Measurements from ENCODE around the gene DCST2.
A peak's percentile ranks its signal among the peaks of the same experiment; 100 is the strongest.

DCST2 gene

GRCh38 chr1:155023627-155024026, 10.0 kb downstream of the DCST2 start:
- no peak for DNase-seq

GRCh38 chr1:155022927-155023236, 10.7 kb downstream of the DCST2 start:
- no peak for DNase-seq

- no peak for DNase-seq
These were observed 11.2 kb downstream of the DCST2 start for GRCh38 chr1:155022136-155022926.

DNA sequence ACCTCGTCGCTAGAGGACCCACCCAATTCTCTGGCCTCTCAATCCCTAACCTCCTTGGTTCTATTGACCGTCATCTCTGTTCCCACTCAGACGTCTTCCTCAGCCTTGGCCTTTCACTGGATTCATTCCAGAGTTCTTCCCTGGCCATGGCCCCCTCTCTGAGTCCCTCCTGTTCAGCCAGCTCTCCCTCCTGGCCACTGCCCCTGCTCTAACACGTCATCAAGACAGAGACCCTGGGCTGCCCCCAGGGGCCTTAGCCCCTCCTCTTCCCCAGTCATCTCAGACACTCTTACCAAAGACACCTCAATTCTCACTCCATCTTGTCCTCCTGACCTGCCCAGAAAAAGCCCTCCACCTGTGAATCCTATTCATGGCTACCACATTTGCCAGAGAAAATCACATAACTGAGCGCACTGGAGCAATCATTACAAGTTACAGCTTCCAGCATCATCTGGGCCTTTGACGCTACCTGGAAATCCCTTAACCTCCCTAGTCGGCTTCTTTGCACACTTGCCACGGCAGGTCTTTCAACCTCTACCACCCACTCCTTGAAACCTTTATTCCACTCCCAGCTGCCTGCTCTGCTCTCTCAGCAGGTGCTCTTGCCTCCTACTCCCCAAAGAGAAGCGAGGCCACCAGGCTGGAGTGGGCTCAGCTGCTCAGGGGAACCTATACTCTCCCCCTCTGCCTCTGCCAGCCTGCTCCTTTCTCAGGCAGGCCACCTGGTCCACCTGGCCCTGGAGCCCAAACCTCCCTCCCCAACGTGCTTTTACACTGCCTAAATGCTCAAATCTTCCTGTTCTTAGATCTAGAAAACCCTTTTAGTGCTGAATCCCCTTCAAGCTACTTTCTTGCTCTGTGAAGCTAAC, 14.0 kb downstream of the DCST2 start:
- no peak for DNase-seq

GRCh38 chr1:155018617-155019348, 14.8 kb downstream of the DCST2 start:
- no peak for DNase-seq

DNA sequence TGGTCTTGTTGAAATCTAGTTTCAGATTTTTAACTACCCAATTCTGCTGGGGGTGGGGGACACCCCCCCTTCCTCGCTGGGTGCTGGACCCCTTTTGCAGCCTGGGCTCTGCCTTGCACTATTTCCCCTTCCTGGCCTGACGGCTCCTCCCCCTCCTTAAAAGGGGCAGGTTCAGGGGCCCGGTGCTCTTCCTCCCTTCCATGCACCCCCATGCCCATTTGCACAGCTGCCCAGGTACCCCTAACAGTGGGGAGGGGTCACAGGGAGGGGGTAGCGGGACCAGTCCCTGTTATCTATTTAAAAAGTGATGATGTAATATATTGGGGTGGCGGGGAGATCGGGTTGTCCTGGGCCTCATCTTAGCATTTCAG, 15.7 kb downstream of the DCST2 start:
- DNase-seq = no peak

DNA sequence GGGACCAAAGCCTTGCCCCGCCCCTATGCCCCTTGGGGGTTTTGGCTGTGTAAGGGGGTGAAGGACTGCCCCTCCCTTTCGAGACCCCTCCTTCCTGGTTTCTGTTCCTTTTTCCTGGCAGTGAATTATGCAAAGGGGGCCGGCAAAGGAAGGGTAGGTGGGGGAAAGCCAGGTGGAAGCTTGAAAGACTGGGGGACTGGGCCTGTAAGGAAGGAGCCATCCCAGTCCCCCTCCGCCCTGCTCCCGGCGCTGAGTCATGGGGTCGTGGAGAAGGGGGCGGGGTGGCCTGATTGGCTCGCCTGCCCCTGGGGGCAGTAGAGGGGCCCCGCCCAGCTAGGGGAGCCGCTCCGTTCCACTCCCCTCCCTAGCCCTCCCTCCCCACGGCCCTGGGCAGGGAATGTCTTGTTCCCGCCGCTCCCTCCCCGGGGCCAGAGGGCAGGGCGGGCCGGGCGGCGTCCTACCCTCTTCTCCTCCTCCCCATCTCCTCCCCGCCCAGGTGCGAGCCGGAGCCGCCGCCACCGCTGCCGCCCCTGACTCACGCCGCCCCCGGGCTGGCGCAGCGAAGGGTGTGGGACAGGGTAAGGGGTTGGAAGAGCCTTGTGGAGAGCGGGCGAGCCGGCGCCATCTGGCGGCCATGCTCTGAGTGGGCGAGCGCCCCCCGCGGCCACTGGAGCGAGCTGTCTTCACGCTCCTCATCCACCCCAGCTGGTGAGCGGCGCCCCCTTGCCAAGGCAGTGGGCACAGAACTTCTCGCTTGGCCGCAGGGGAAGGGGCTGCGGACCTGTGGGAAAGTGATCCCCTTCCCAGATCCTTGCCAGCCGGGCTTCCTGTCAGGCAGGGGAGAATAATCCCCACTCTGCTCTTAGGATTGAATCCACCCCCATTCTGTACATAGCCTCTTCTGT, 16.3 kb downstream of the DCST2 start:
- DNase-seq = peak; percentile 85

GRCh38 chr1:155016231-155016831, 17.2 kb downstream of the DCST2 start:
- DNase-seq = no peak

DNA sequence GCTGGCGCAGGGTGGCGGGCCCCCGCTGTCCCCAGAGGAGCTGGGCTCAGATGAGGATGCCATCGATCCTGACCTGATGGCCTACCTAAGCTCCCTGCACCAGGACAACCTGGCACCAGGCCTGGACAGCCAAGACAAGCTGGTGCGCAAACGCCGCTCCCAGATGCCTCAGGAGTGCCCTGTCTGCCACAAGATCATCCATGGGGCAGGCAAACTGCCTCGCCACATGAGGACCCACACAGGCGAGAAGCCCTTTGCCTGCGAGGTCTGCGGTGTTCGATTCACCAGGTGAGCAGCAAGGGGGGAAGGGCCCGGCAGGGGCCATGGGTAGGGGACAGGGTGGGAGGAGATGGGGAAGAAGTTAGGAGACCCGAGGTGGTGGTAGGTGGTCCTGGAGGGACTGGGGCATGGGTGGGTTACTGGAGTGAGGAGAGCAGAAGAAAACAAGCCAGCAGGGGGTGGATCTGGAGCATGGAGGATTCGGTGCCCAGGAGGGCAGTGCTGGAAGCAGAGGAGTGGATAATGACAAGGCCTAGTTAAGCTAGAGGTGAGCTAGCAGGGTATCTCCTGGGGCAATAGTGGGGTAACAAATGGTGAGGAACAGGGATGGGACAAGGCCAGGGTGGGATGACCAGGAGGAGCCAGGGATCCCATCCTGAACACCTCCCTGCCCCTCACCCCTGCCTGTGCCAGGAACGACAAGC, 17.9 kb downstream of the DCST2 start:
- no peak for DNase-seq

GRCh38 chr1:155014709-155015508, 18.7 kb downstream of the DCST2 start:
- no peak for DNase-seq

DNA sequence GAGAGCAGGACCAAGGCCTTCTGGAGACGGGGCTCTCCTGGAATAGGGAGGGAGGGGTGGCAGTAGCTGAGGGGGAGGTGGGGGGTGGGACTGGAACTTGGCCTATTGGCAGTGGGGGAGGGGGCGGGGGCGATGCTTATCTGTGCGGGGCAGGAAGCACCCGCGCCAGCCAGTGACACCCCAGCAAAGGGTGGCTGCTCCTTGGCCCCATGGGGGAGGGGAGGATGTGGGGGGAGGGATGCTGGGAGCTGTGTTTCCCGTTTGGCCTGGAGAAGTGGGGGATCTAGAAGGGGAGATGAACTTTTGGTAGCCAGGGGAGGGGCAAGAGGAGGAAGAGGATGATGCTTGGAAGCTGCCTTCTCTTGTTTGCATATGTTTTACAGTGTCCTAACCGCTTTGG, 19.9 kb downstream of the DCST2 start:
- DNase-seq = no peak

GRCh38 chr1:155012776-155013602, 20.6 kb downstream of the DCST2 start:
- no peak for DNase-seq

GRCh38 chr1:155012026-155012546, 21.5 kb downstream of the DCST2 start:
- no peak for DNase-seq

DNA sequence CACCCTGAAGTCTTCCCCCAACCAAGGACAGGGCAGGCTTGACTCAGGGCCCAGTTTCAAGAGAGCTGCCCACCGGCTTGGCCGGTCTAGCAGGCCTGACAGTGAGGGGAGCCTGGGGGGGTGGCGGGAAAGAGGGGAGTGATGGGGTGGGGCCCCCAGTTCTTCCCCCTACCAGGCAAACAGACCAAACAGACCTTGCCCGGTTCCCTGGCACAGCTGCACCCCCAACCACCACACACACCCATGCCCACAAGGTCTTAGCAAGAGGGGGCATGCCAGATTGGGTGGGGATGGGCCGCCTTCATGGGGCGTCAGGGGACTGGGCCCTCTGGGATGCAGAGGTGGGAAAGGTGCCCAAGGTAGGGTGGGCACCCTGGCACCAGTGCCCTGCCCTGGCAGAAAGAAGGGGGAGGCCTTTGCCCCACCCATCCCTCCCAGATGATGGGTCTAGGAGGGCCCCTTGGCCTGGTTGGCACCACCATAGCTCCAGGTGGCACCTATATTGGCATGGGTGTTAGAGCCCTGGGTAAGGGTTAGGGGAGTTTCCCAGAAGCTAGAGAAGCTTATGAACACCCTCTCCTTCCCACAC, 22.1 kb downstream of the DCST2 start:
- no peak for DNase-seq

- no peak for DNase-seq
These were observed 22.6 kb downstream of the DCST2 start for GRCh38 chr1:155011004-155011416.

- no peak for DNase-seq
These were observed 23.2 kb downstream of the DCST2 start for GRCh38 chr1:155010211-155010918.

GRCh38 chr1:155009742-155010141, 23.8 kb downstream of the DCST2 start:
- no peak for DNase-seq

DNA sequence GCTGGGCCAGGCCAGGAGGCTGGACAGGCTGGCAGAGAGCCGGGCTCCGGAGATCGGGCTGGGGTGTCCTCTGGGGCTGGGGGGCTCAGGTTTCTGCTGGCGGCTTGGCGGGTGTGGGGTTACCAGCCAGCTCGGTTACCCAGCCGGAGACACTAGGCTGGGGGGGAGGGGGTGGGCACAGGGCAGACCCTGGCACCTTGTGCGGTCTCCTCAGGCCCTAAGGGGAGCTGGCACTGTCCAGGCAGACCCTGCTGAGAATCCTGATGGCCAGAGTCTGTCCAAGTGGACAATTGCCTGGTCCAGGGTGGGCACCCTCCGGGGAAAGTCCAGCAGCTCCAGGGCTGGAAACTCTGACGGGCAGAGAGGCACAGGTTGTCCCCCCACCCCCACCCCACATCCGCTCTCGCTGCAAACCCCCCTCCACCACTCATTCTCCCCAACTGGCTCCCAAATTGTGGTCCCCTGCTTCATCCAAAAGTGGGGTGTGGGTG, 24.3 kb downstream of the DCST2 start:
- DNase-seq = no peak

Data from activated gamma-delta T cell treated with Interleukin-2 at 50 U/mL for 16 hours (primary cell).